Measurements from ENCODE around the gene NAB1. TPM values are rescaled to one million over a fixed set of nuclear protein-coding genes. Genes with fewer than 3 reads are reported as not detected.

The NAB1 gene
- total RNA-seq, 1 experiment from 2014 or later = 32.6 TPM

- H3K27ac ChIP-seq (ENCODE audit: low read depth, low read length, poor library complexity, severe bottlenecking) = no peak overlapping the region
- no peaks in the 10 kb centered on the region for H3K4me1 ChIP-seq (ENCODE audit: insufficient read depth, low read length, poor library complexity, severe bottlenecking)
- no peak for TF ChIP-seq EZH2 (IDR thresholded peaks at IDR 0.05; ENCODE audit: borderline replicate concordance, low read depth, low read length, poor library complexity, severe bottlenecking)
- no peak for DNase-seq (ENCODE audit: low spot score)
- intact Hi-C loops (cut with micrococcal nuclease; ENCODE audit: unreplicated experiment) = no loop called here
- H3K36me3 ChIP-seq (ENCODE audit: insufficient read depth, low read length, poor library complexity, severe bottlenecking) = no peaks in the 10 kb centered on the region
- H3K27me3 ChIP-seq (replicated peaks; ENCODE audit: insufficient read depth, low read depth, low read length, poor library complexity) = no peaks in the 10 kb centered on the region
- H3K9me3 ChIP-seq (ENCODE audit: low read depth, low read length, poor library complexity, severe bottlenecking) = no peaks in the 10 kb centered on the region
- no TSS peak for BruUV-seq (replicated peaks)
- H3K4me3 ChIP-seq (ENCODE audit: low read depth, low read length, poor library complexity, severe bottlenecking) = no peak overlapping the region
- CTCF ChIA-PET = no interaction called here
- POLR2A ChIA-PET (ENCODE audit: low non-redundant PET) = no interaction called here
Measured at GRCh38 chr2:190726255-190726654, 77.4 kb downstream of the NAB1 start.

GRCh38 chr2:190736355-190736754 is 87.5 kb downstream of the NAB1 start:
- CTCF ChIA-PET = no interaction called here
- Histone ChIP-seq H3K4me1 (ENCODE audit: insufficient read depth, low read length, poor library complexity, severe bottlenecking) (no peaks in the 10 kb centered on the region), H3K9me3 (ENCODE audit: low read depth, low read length, poor library complexity, severe bottlenecking) (no peaks in the 10 kb centered on the region), H3K27me3 (replicated peaks; ENCODE audit: insufficient read depth, low read depth, low read length, poor library complexity) (no peaks in the 10 kb centered on the region), H3K27ac (ENCODE audit: low read depth, low read length, poor library complexity, severe bottlenecking) (no peak overlapping the region), H3K4me3 (ENCODE audit: low read depth, low read length, poor library complexity, severe bottlenecking) (no peak overlapping the region), H3K36me3 (ENCODE audit: insufficient read depth, low read length, poor library complexity, severe bottlenecking) (no peaks in the 10 kb centered on the region)
- intact Hi-C loops (cut with micrococcal nuclease; ENCODE audit: unreplicated experiment) = no loop called here
- BruUV-seq (replicated peaks) = no TSS peak
- POLR2A ChIA-PET (ENCODE audit: low non-redundant PET) = no interaction called here
- DNase-seq (ENCODE audit: low spot score) = no peak
- TF ChIP-seq EZH2 (IDR thresholded peaks at IDR 0.05; ENCODE audit: borderline replicate concordance, low read depth, low read length, poor library complexity, severe bottlenecking) (no peak), CTCF (conservative IDR thresholded peaks at IDR 0.05; ENCODE audit: low read depth, low read length) (no peak)

- DNase-seq (ENCODE audit: low spot score) = no peak
- BruUV-seq (replicated peaks) = no TSS peak
- H3K9me3 ChIP-seq (ENCODE audit: low read depth, low read length, poor library complexity, severe bottlenecking) = no peaks in the 10 kb centered on the region
- no peak for TF ChIP-seq EZH2 (IDR thresholded peaks at IDR 0.05; ENCODE audit: borderline replicate concordance, low read depth, low read length, poor library complexity, severe bottlenecking)
- POLR2A ChIA-PET (ENCODE audit: low non-redundant PET) = no interaction called here
- H3K4me1 ChIP-seq (ENCODE audit: insufficient read depth, low read length, poor library complexity, severe bottlenecking) = no peaks in the 10 kb centered on the region
- no peaks in the 10 kb centered on the region for H3K36me3 ChIP-seq (ENCODE audit: insufficient read depth, low read length, poor library complexity, severe bottlenecking)
- CTCF ChIA-PET = no interaction called here
- no peaks in the 10 kb centered on the region for H3K27me3 ChIP-seq (replicated peaks; ENCODE audit: insufficient read depth, low read depth, low read length, poor library complexity)
- H3K4me3 ChIP-seq (ENCODE audit: low read depth, low read length, poor library complexity, severe bottlenecking) = no peak overlapping the region
- intact Hi-C loops (cut with micrococcal nuclease; ENCODE audit: unreplicated experiment) = no loop called here
- H3K27ac ChIP-seq (ENCODE audit: low read depth, low read length, poor library complexity, severe bottlenecking) = no peak overlapping the region
Measured at GRCh38 chr2:190740449-190740848, 91.6 kb downstream of the NAB1 start.

Other genes with a start within 250 kb of the NAB1 start
- gene MFSD6, start 240.7 kb upstream of the NAB1 start, total RNA-seq (2021) = 5.7 and 8.4 TPM in 2 replicates
- gene NEMP2, start 114.4 kb upstream of the NAB1 start, total RNA-seq (2021) = 12.6 and 13.9 TPM in 2 replicates
- 99.5 and 116 TPM in 2 replicates for gene GLS, start 231.7 kb downstream of the NAB1 start, total RNA-seq (2021)